ENCODE results near the gene HPN.

The HPN gene

DNA sequence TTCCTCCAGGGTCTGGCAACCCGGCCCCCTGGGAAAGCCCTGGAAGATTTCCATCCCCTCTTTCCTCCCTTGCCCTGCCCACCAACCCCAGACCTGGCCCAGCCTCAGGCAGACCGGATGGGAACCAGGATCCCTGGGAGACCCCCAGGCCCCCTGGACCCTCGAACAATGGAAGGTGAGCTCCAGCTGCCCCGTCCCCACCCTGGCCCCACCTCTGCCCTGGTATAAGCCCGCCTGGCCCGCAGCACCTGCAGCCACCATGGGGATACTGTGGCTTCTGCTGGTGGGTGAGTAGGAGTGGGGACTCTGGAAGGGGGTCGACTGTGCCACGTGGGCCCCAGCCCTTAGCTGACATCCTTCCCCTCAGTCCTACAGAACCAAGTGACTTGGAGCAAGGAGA is 32.4 kb downstream of the HPN start:
- no peaks in the 10 kb centered on the region for H3K4me1 ChIP-seq (ENCODE audit: insufficient read depth, low read length)
- peaks cover 7% of the 10 kb centered on the region for H3K27me3 ChIP-seq (ENCODE audit: insufficient read depth, low read length)
- peaks cover 3% of the 10 kb centered on the region for H3K9me3 ChIP-seq (ENCODE audit: low read length)
- H3K4me3 ChIP-seq (ENCODE audit: low read length), result no peak overlapping the region
- H3K36me3 ChIP-seq (ENCODE audit: insufficient read depth, low read length), result no peaks in the 10 kb centered on the region
- no peak overlapping the region for H2AFZ ChIP-seq (ENCODE audit: low read depth, low read length)

DNA sequence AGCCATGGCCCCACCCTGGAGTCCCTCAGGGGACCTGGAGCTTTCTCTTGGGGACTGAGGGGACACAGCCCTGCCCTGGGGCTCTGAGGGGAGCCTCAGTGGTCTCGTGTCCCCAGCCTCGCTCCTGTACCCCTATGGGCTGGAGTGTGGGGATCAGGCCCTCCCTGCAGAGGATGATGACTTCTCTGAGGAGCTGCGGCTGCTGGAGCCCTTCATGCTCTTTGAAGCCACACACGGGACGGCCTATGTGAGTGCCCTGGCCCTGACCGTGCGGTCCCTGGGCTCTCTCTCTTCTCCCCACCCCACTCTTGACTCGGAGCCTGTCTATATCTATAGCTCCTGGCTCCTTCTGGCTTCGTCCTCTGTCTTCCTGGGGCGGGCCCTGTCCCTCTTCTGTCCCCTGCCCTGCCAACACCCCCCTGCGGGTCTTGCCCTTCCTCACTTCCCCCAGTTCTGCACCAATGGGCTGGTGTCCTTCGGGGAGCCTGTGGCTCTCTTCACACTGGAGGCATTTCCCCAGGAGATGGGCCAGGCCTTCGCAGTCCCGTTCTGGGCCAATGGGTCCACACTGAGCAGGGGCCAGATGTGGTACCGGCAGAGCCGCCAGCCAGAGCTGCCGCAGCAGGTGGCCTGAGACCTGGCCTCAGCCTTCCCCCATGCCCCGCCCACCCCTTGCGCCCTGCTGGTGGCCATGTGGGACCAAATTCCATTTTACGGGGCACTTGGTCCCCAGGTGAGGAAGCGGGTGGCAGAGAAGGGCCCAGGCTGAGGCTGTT is 33.1 kb downstream of the HPN start:
- H3K9me3 ChIP-seq (ENCODE audit: low read length), result peaks cover 3% of the 10 kb centered on the region

DNA sequence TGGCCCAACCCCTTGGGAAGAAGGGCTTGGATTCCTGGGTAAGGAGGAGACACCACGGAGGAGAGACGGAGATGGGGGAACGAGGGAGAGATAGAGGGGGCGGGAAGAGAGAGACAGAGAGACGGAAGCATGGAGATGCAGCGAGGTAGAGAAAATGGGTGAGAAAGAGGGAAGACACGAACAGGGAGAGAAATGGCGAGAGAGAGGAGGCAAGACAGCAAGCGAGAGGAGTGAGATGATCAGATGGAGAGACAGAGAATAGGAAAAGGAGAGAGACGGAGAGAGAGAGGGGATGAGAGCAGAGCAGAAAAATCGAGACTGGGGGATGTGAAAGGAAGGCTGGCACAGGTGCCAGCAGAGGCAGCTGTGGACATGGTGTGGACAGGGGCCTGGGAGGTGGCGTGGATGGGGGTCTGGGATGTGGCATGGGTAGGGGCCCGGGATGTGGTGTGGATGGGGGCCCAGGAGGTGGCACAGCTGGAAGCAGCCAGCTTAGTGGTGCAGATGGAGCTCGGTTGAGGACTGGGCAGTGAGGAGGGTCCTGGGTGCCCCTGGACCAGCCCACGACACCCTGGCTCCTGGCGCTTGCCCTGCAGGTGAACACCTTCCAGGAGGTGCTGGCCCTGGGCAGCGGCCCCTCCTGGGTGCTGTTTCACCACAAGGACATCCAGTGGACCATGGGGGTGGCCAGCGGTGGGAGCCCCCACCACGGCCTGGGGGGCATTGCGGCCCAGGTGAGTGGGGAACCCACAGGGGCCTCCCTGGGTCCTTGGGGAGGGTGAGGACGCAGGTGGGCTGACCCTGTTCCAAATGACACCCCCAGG is 33.9 kb downstream of the HPN start:
- Histone ChIP-seq H3K27me3 (ENCODE audit: insufficient read depth, low read length) (peaks cover 17% of the 10 kb centered on the region), H2AFZ (ENCODE audit: low read depth, low read length) (no peak overlapping the region), H3K4me3 (ENCODE audit: low read length) (no peak overlapping the region), H3K9me3 (ENCODE audit: low read length) (peaks cover 3% of the 10 kb centered on the region), H3K36me3 (ENCODE audit: insufficient read depth, low read length) (no peaks in the 10 kb centered on the region), H3K4me1 (ENCODE audit: insufficient read depth, low read length) (no peaks in the 10 kb centered on the region)

More for the DNA sequence above, 33.1 kb downstream of the HPN start:
- Histone ChIP-seq H3K36me3 (ENCODE audit: insufficient read depth, low read length) (no peaks in the 10 kb centered on the region), H2AFZ (ENCODE audit: low read depth, low read length) (no peak overlapping the region), H3K4me1 (ENCODE audit: insufficient read depth, low read length) (no peaks in the 10 kb centered on the region), H3K4me3 (ENCODE audit: low read length) (no peak overlapping the region), H3K27me3 (ENCODE audit: insufficient read depth, low read length) (peaks cover 10% of the 10 kb centered on the region)

DNA sequence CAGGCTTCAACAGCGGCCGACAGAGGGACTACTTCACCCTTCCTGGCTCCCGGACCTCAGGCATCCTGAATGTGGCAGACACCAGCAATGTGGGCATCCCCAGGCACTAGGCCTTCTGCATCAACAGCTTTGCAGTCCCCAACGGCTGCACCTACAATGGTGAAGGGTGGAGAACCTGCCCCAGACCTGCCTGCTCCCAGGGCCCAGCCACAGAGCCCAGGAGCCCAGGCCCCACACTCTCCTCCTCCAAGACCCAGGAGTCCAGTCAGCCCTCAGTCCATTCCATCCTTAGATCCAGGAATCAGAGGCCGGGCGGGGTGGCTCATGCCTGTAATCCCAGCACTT is 34.5 kb downstream of the HPN start:
- H3K27me3 ChIP-seq (ENCODE audit: insufficient read depth, low read length), result peaks cover 17% of the 10 kb centered on the region
- no peaks in the 10 kb centered on the region for H3K36me3 ChIP-seq (ENCODE audit: insufficient read depth, low read length)
- H2AFZ ChIP-seq (ENCODE audit: low read depth, low read length), result no peak overlapping the region
- no peaks in the 10 kb centered on the region for H3K4me1 ChIP-seq (ENCODE audit: insufficient read depth, low read length)
- H3K9me3 ChIP-seq (ENCODE audit: low read length), result no peaks in the 10 kb centered on the region
- no peak overlapping the region for H3K4me3 ChIP-seq (ENCODE audit: low read length)

DNA sequence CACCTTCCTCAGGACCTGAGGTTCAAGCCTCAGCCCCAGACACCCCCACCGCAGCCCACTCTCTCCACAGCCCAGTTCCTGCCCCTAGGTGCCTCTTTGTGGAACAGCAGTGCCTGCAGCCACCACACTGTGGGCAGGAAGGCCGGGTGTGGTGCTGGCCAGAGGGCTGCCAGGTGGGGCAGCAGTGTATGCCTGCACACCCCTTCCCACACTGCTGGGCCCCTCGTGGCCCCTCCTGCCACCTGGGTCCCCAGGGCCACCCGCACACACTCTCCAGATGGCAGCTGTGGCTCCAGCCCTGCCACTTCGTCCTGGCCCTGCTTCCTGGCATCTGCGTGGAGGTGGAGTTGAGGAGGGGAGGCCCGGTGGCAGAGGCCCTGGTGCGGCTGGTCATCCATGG is 35.1 kb downstream of the HPN start:
- Histone ChIP-seq H3K36me3 (ENCODE audit: insufficient read depth, low read length) (no peaks in the 10 kb centered on the region), H3K4me3 (ENCODE audit: low read length) (no peak overlapping the region), H2AFZ (ENCODE audit: low read depth, low read length) (no peak overlapping the region), H3K9me3 (ENCODE audit: low read length) (no peaks in the 10 kb centered on the region), H3K4me1 (ENCODE audit: insufficient read depth, low read length) (no peaks in the 10 kb centered on the region), H3K27me3 (ENCODE audit: insufficient read depth, low read length) (peaks cover 17% of the 10 kb centered on the region)

DNA sequence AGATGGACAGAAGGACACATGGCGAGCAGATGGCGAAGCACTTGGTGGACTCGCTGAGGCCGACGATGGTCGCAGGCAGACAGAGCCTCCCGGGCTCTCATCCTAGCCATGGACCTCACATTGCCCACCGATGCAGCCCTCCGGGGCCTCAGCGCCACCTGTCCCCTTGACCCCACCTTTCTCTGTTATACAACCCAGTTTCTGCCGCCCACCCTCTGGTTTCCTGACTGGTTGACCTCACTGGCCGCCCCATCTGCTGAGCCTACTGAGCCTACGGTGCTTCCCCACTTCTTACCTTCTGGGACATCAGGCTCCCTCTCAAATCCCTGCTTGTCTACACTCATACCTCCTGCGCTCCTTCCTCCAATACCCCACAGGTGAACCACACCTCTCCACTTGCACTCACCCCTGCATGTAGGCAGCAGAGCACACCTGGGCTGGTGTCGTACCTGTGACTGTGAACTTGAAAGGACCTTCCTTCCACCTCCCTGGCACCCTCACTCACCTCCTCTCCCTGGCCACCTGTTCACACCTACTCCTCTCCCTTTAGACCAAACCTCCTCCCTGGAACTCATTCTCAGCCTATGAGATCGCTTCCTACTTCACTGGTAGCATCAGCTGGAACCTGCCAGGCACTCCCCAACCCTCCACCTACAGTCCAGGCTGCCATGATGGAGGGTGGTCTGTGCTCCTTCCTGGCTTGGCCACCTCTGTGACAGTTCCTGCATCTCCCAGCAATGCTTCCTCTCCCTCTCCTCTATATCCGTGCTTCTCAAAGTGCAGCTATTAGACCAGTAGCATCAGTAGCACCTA is 36.1 kb downstream of the HPN start:
- Histone ChIP-seq H3K4me1 (ENCODE audit: insufficient read depth, low read length) (no peaks in the 10 kb centered on the region), H3K4me3 (ENCODE audit: low read length) (no peak overlapping the region)

DNA sequence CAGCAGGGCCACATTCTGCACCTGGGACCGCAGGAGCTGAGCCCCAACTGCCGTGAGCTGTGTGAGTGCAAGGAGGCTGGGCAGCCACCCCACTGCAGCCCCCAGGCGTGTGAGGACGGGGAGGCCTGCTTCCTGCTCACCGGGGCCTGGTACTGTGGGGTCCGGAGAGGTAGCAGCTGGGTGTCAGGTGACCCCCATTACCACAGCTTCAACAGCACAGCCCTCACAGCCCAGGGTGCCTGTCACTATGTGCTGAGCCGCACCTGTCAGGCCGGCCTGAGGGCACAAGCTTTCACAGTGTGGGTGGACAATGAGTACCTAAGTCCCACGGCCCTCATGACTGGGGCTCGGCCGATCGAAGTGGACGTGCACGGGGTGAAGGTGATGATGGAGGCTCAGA is 38.3 kb downstream of the HPN start:
- no peak overlapping the region for H2AFZ ChIP-seq (ENCODE audit: low read depth, low read length)
- no peaks in the 10 kb centered on the region for H3K36me3 ChIP-seq (ENCODE audit: insufficient read depth, low read length)
- no peak overlapping the region for H3K4me3 ChIP-seq (ENCODE audit: low read length)
- H3K9me3 ChIP-seq (ENCODE audit: low read length), result no peaks in the 10 kb centered on the region
- H3K27me3 ChIP-seq (ENCODE audit: insufficient read depth, low read length), result peaks cover 13% of the 10 kb centered on the region
- no peaks in the 10 kb centered on the region for H3K4me1 ChIP-seq (ENCODE audit: insufficient read depth, low read length)

More for the DNA sequence above, 36.1 kb downstream of the HPN start:
- peaks cover 13% of the 10 kb centered on the region for H3K27me3 ChIP-seq (ENCODE audit: insufficient read depth, low read length)
- no peaks in the 10 kb centered on the region for H3K36me3 ChIP-seq (ENCODE audit: insufficient read depth, low read length)
- no peaks in the 10 kb centered on the region for H3K9me3 ChIP-seq (ENCODE audit: low read length)
- H2AFZ ChIP-seq (ENCODE audit: low read depth, low read length), result no peak overlapping the region

DNA sequence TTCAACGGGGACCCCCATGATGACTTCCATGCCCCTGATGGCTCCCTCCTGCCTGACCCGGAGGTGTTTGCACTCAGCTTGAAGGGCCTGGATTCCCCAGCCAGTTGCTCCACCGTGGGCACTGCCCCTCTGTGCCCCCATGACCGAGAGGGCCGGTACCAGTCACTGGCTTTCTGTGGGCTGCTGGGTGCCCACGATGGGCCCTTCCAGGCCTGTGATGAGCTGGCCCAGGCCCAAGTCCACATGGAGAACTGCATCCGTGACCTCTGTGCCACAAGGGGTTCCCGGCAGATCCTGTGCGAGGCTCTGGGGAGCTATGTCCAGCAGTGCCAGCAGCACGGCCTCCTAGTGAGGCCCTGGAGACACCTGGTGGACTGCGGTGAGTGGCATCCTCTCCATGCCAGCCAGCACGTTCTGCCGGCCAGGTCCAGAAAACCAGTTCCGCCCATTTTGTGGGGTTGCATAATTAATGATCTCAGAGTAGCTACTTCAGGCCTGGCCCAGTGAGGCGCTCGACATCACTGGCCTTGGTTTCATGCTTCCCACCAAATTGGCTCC is 39.2 kb downstream of the HPN start:
- no peak overlapping the region for H3K4me3 ChIP-seq (ENCODE audit: low read length)
- H3K9me3 ChIP-seq (ENCODE audit: low read length), result no peaks in the 10 kb centered on the region
- H3K36me3 ChIP-seq (ENCODE audit: insufficient read depth, low read length), result no peaks in the 10 kb centered on the region
- H3K27me3 ChIP-seq (ENCODE audit: insufficient read depth, low read length), result peaks cover 10% of the 10 kb centered on the region
- H2AFZ ChIP-seq (ENCODE audit: low read depth, low read length), result no peak overlapping the region
- H3K4me1 ChIP-seq (ENCODE audit: insufficient read depth, low read length), result no peaks in the 10 kb centered on the region

DNA sequence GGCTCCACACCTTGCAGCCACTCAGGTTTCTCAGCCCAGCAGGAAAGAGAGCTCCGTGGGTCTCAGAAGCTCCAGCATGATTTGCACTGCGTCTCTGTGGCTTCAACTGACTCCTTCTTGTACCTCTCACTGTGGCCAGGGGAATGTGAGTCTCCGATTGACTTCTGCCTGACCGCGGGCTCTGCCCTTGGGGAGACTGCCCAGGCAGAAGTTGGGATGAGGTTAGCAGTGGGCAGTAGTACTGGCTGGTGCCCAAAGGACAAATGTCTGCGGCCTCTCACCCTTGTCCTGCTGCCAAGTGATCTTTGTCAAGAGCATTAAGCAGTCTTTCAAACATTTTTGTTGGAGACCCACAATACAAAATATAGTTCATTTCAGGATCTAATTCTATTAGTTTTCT is 39.7 kb downstream of the HPN start:
- H3K36me3 ChIP-seq (ENCODE audit: insufficient read depth, low read length), result no peaks in the 10 kb centered on the region
- H2AFZ ChIP-seq (ENCODE audit: low read depth, low read length), result no peak overlapping the region
- H3K4me3 ChIP-seq (ENCODE audit: low read length), result no peak overlapping the region
- no peaks in the 10 kb centered on the region for H3K9me3 ChIP-seq (ENCODE audit: low read length)
- peaks cover 10% of the 10 kb centered on the region for H3K27me3 ChIP-seq (ENCODE audit: insufficient read depth, low read length)
- H3K4me1 ChIP-seq (ENCODE audit: insufficient read depth, low read length), result no peaks in the 10 kb centered on the region

DNA sequence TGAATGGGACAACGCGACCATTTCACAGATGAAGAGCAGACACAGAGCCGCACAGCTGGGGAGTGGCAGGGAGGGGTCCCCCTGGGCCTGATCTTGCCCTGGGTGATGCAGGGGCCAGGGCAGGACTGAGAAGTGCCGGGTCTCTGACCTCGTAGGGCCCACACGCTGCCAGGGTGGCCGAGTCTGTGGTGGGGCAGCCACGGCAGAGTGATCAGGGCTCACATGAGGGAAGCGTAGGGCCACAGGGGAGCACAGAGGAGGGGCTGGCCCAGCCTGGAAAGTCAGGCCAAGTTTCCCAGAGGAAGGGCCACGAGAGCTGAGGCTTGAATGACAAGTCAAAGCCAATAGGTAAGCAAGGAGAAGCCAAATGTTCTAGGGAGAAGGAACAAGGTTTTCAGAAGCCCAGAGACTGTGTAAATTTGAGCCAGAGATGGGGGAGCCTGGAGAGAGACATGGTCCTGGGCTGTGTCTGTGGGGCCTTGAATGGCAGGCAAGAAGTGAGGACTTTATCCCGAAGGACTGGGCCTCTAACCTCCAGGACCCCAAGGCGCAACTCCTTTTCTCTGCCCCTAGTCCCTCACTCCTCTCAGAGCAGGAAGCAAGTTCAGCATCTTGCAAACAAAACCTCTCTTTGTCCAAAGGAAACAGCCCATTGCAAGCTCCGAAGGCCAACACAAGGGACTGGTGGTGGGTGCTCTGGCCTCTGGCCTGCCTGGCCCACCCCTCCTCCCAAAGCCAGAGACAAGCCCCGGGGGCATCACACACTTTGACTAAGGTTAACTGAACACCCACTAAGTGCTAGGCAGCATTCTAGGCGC is 42.4 kb downstream of the HPN start:
- H3K27me3 ChIP-seq (ENCODE audit: insufficient read depth, low read length), result peaks cover 13% of the 10 kb centered on the region
- no peak overlapping the region for H2AFZ ChIP-seq (ENCODE audit: low read depth, low read length)
- no peaks in the 10 kb centered on the region for H3K36me3 ChIP-seq (ENCODE audit: insufficient read depth, low read length)
- H3K9me3 ChIP-seq (ENCODE audit: low read length), result no peaks in the 10 kb centered on the region
- H3K4me3 ChIP-seq (ENCODE audit: low read length), result no peak overlapping the region
- no peaks in the 10 kb centered on the region for H3K4me1 ChIP-seq (ENCODE audit: insufficient read depth, low read length)

DNA sequence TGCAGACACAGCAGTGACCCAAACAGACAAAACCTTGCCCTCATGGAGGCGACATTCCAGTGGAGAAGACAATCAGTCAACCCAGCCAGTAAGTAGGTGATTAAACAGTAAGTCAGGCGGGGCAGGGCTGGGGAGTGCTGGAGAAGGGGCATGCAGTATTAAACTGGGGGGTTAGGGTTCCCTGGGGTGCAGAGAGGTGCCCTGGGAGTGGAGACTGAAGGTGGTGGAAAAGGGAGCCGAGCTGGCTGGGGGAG is 42.9 kb downstream of the HPN start:
- no peak overlapping the region for H3K4me3 ChIP-seq (ENCODE audit: low read length)
- no peaks in the 10 kb centered on the region for H3K36me3 ChIP-seq (ENCODE audit: insufficient read depth, low read length)
- no peak overlapping the region for H2AFZ ChIP-seq (ENCODE audit: low read depth, low read length)
- H3K27me3 ChIP-seq (ENCODE audit: insufficient read depth, low read length), result peaks cover 11% of the 10 kb centered on the region
- no peaks in the 10 kb centered on the region for H3K4me1 ChIP-seq (ENCODE audit: insufficient read depth, low read length)
- no peaks in the 10 kb centered on the region for H3K9me3 ChIP-seq (ENCODE audit: low read length)

DNA sequence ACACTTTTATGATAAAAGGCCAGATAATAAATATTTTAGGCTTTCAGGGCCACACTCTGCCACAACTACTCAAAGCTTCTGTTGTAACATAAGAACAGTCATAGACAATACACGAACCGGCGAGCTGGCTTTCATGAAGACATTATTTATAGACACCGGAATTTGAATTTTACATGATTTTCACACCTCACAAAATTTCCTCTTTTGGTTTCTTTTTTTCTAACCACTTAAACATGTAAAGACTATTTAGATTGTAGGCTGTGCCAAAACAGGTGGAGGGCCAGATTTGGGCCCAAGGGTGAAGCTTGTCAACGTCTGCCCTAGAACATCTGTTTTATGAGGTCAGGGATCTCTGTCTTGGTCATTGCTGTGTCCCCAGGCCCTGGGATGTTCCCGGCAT is 44.4 kb downstream of the HPN start:
- H3K4me1 ChIP-seq (ENCODE audit: insufficient read depth, low read length), result no peaks in the 10 kb centered on the region
- H3K4me3 ChIP-seq (ENCODE audit: low read length), result no peak overlapping the region
- H3K36me3 ChIP-seq (ENCODE audit: insufficient read depth, low read length), result no peaks in the 10 kb centered on the region
- peaks cover 3% of the 10 kb centered on the region for H3K27me3 ChIP-seq (ENCODE audit: insufficient read depth, low read length)
- no peak overlapping the region for H2AFZ ChIP-seq (ENCODE audit: low read depth, low read length)
- H3K9me3 ChIP-seq (ENCODE audit: low read length), result no peaks in the 10 kb centered on the region

Measured in neuron (in vitro differentiated cells).